Measurements from ENCODE around the gene CARD14.
"Not testable (repeated sequence)": the region's sequence is repeated elsewhere in the genome, so short reads cannot be mapped to it uniquely, and the experiment has no call there.

CARD14 gene

GRCh38 chr17:80223838-80224497 is 54.1 kb downstream of the CARD14 start:
- no peak for DNase-seq (ENCODE audit: low read depth, low spot score)

DNA sequence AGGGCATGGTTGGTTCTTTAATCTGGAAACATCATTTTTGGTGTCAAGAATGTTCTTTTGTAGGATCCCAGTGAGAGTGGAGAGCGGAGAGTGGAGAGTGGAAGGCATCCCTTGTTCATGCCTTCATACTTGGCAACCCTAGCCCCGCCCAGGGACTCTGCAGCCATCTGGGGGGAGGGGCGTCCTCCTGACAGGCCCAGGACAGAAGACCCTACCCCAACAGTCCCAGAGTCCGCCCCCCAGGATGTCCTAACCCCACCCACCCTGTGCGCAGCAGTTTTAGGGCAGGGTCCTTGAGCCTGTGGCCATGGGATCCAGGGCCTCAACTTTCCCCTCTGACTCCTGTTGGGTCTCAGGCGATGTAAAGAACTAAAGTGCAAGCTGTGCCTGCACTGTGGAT is 54.9 kb downstream of the CARD14 start:
- DNase-seq (ENCODE audit: low read depth, low spot score): no peak

- no peak for DNase-seq (ENCODE audit: low read depth, low spot score)
These were observed 55.4 kb downstream of the CARD14 start for GRCh38 chr17:80225230-80225629.

DNA sequence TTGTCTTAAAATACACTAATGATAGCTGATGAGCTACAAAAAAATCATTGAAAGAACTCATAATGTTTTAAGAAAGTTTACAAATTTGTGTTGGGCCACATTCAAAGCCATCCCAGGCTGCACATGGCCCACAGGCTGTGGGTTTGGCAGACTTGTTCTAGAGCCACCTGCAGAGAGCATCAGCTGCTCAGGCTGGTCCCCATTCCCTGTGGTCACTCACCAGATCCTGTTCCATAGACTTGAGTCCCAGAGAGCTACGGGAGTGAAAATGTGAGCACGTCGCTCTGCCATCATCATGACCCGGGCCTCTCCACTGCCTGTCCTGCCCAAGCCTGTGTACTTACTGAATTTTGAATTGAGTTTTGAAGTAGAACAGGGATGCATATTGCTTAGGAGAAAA is 57.3 kb downstream of the CARD14 start:
- no peak for DNase-seq (ENCODE audit: low read depth, low spot score)

DNA sequence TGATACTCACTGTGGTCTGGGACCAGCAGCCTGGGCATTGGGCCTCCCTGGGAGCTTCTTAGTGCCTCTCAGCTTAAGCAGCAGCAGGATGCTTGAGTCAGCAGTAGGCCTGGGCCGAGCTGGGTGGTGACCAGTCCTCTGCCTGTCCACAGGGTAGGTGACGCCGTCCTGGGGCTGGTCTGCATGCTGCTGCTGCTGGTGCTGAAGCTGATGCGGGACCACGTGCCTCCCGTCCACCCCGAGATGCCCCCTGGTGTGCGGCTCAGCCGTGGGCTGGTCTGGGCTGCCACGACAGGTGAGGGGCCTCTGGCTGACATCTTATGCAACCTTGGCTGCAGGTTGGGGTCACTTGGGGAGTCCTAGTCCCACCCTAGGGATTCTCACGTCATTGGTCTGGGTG is 57.8 kb downstream of the CARD14 start:
- DNase-seq (ENCODE audit: low read depth, low spot score): no peak

- no peak for DNase-seq (ENCODE audit: low read depth, low spot score)
These were observed 58.6 kb downstream of the CARD14 start for GRCh38 chr17:80228477-80228876.

DNA sequence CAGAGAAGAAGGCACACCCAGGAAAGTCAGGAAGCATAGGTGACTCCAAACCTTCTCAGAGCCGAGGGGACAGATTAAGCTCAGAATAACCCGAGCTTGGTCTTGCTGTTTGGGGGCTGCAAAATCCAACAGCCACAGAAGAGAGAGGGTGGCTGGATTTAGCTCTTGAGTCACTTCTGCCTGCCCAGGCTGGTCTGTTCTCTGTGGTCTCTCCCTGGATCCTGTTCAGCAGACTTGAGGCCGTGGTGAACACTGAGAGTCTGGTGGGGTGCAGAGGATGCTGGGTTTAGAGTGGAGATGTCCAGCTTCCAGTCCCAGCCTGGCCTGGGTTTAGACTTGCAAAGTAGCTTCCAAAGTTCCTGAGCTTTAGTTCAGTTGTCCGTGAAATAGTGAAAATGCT is 59.2 kb downstream of the CARD14 start:
- no peak for DNase-seq (ENCODE audit: low read depth, low spot score)

DNA sequence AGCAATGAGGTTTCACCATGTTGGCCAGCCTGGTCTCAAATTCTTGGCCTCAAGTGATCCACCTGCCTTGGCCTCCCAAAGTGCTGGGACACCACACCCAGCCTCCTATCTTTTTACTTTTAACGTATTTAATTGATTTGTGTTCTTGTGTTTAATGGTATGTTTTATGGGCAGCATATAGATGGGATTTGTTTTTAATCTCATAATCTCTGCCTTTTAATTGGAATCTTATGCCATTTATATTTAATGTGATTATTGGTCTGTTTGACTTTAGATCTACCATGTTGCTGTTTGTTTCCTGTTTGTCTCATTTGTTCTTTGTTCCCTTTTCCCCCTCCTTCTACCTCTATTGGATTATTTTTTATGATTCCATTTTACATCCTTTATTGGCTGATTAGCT is 62.6 kb downstream of the CARD14 start:
- no peak for DNase-seq (ENCODE audit: low read depth, low spot score)

GRCh38 chr17:80233202-80233601 is 63.4 kb downstream of the CARD14 start:
- no peak for DNase-seq (ENCODE audit: low read depth, low spot score)

GRCh38 chr17:80236911-80237310 is 67.1 kb downstream of the CARD14 start:
- no peak for DNase-seq (ENCODE audit: low read depth, low spot score)

DNA sequence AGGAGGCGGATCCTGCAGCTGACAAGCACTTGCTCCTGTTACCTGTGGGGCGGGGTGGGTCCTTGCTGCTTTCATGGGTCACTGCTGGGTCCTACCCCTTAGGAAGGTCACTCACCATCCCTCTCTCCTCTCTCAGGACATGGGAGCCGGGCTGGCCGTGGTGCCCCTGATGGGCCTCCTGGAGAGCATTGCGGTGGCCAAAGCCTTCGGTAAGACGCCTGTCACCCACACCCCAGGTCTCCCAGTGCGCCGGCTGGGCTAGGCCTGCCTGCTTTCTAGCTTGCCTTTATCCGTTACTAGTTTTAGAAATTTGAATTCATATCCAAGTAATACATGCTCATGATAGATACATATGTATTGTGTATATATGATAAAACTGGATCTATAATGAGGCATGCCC is 67.6 kb downstream of the CARD14 start:
- DNase-seq (ENCODE audit: low read depth, low spot score): no peak

DNA sequence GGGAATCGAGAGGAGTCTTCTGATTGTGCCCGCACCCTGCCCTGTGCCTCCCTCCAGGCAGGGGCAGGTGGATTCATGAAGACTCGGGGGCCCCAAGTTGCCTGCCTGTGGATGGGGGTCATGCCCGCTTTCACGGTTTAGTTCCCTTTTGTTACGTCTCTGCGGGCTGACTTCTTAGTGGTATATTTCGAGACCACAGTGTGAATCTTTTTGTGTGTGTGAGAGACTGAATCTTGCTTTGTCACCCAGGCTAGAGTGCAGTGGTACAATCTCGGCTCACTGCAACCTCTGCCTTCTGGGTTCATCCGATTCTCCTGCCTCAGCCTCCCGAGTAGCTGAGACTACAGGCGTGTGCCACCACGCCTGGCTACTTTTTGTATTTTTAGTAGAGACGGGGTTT is 72.7 kb downstream of the CARD14 start:
- no peak for DNase-seq (ENCODE audit: low read depth, low spot score)

- DNase-seq (ENCODE audit: low read depth, low spot score): no peak
These were observed 74.0 kb downstream of the CARD14 start for GRCh38 chr17:80243526-80244433.

- not testable (repeated sequence) for DNase-seq (ENCODE audit: low read depth, low spot score)
These were observed 74.6 kb downstream of the CARD14 start for GRCh38 chr17:80244448-80244847.

- no peak for DNase-seq (ENCODE audit: low read depth, low spot score)
These were observed 75.2 kb downstream of the CARD14 start for GRCh38 chr17:80244871-80245509.

DNA sequence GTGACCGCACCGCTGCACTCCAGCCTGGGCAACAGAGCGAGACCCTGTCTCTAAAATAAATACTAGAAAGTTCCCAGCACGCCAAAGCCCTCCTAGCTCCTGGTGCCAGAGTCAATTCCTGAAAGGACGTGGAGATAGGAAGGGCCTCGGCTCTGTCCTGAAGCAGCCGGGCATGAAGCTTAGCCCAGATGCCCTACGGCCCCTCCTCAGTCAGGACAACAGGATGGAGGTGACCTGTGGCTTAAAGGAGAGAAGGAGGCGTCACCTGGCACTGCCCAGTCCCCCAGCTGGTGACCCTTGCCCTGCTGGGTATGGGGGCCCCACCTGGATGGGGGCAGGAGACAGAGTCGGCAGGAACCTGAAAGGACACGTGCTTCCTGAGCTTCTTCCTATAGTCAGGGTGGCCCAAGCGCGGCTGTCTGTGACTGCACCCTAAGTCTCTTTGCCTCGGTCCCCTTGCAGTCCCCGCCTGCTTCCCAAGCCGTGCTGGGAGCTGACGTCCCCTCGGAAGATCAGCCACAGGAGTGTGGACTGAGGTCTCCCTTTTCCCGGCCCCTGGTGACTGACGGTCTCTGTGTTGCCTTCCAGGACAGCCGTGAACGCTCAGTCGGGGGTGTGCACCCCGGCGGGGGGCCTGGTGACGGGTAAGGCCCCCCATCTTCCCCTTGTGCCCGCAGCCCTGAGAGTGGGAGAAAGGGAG is 75.9 kb downstream of the CARD14 start:
- DNase-seq (ENCODE audit: low read depth, low spot score): no peak

- DNase-seq (ENCODE audit: low read depth, low spot score): no peak
These were observed 76.4 kb downstream of the CARD14 start for GRCh38 chr17:80246266-80246681.

- DNase-seq (ENCODE audit: low read depth, low spot score): no peak
These were observed 76.9 kb downstream of the CARD14 start for GRCh38 chr17:80246726-80247125.

GRCh38 chr17:80247561-80247960 is 77.7 kb downstream of the CARD14 start:
- no peak for DNase-seq (ENCODE audit: low read depth, low spot score)

GRCh38 chr17:80248001-80248893 is 78.4 kb downstream of the CARD14 start:
- no peak for DNase-seq (ENCODE audit: low read depth, low spot score)
